ENCODE measurements around the gene SERPINB7.

Gene SERPINB7

DNA sequence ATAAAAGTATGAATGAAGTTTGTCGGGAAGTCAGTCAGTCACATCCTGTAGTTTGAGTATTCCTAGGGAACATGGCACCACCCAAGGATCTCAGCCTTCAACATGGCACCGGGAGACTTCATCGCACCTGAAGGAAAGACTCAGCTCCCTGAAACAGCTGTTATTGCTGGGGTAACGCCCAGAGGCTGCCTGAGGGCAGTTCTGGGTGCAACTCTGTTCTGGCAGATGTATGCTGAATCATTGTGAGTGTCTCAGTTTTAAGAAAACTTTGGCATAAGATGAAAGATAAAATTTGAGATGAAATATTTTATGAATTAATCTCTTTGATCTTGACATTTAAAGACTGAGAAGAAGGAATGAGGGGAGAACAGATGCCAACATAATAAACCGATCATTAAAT lies 62.4 kb downstream of the SERPINB7 start:
- in situ Hi-C loops (cut with HindIII; ENCODE audit: low sequenced_read_pairs), result no loop called here

DNA sequence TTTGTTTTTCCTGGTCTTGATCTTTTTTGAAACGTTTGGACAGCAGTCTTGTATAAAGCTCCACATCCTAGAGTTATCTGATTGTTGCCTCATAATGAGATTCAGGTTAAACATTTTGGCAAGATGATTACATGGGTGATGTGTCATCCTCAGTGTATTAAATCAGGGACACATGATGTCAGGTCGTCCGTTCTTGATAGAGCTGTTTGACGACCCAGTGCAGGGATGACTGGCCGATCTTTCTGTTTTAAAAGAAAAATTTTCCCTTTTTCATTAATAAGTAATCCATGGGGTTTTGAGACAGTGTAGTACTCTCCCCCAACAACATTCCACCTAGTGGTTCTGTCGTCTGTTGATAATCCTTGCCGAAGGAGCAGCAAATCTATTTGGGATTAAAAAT lies 67.8 kb downstream of the SERPINB7 start:
- in situ Hi-C loops (cut with HindIII; ENCODE audit: low sequenced_read_pairs), result no loop called here

DNA sequence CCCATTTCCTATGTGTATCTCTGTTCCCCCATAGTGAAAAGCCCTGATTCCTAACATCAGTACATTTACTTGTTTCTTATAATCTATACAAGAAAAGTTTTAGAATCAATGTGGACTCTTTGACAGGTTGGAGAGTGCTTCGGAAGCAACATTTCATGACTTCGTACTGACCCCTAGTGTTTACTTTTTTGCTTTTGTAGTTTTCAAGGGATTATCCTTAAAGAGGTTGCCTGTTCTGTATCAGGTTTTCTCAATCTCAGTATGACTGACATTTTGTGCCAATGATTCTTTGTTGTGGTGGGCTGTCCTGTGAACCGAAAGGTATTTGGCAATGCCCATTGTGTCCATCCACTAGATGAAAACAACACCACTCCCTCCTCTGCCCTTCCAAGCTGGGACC lies 69.0 kb downstream of the SERPINB7 start:
- in situ Hi-C loops (cut with HindIII; ENCODE audit: low sequenced_read_pairs), result no loop called here

DNA sequence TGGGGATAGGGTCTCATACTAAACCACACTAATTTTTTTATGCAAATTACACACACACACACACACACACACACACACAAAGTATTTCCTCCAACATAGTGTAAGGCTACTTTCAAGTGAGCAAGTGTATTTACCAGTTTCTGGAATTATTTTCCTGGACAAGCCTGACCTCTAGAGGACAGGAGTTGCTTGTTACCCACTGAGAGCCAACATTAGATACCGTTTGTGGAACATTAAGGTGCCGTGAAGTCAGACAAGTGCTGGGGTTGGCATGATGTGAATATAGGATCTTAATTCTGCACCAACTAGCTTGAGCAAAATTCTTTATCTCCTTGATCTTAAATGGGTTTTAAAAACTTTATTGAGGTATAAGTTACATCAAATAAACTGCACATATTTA lies 72.9 kb downstream of the SERPINB7 start:
- in situ Hi-C loops (cut with HindIII; ENCODE audit: low sequenced_read_pairs), result no loop called here

DNA sequence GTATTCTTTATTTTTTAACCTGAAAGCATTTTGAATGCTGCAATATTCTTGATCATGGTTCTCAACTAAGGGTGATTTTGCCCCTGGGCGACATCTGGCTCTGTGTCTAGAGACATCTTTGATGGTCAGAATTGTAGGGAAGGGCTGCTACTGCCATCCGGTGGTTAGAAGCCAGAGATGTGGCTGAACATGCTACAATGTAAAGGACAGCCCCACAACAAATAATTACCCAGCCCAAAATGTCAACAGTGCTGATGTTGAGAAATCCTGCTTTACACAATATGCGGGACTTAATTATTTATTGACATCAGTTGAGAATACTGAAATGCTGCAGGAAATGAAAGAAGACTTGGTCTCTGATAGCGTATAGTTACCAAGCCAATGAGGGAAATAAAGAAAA lies 74.8 kb downstream of the SERPINB7 start:
- in situ Hi-C loops (cut with HindIII; ENCODE audit: low sequenced_read_pairs), result no loop called here

DNA sequence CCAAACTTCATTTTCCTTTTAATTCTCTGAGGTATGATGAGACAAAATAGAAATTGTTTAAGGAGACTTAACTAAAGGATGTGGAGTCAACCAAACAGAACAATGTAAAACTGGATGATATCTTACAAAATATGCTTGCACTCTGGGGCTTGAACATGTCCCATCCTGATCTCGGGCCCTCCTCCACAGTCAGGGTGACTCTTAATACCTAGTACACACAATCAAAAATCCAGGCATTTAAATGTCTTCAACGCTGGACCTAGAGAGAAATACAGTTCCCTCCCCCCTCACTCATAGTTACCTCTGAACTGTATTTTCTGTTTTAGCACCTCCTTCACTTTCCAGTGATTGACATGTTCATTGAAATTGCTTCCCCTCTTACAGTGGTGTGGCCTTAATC lies 75.4 kb downstream of the SERPINB7 start:
- in situ Hi-C loops (cut with HindIII; ENCODE audit: low sequenced_read_pairs), result no loop called here
